Bone marrow (tissue), 2 donors: ENCODE data around the gene HSD17B12.
"Not testable (repeated sequence)": the region's sequence is repeated elsewhere in the genome, so short reads cannot be mapped to it uniquely, and the experiment has no call there.

Experiments used
- DNase-seq, 2 donors: peaks; one replicate each; lab custom pipeline; 2025; lab: John Stamatoyannopoulos, UW

HSD17B12 gene

DNA sequence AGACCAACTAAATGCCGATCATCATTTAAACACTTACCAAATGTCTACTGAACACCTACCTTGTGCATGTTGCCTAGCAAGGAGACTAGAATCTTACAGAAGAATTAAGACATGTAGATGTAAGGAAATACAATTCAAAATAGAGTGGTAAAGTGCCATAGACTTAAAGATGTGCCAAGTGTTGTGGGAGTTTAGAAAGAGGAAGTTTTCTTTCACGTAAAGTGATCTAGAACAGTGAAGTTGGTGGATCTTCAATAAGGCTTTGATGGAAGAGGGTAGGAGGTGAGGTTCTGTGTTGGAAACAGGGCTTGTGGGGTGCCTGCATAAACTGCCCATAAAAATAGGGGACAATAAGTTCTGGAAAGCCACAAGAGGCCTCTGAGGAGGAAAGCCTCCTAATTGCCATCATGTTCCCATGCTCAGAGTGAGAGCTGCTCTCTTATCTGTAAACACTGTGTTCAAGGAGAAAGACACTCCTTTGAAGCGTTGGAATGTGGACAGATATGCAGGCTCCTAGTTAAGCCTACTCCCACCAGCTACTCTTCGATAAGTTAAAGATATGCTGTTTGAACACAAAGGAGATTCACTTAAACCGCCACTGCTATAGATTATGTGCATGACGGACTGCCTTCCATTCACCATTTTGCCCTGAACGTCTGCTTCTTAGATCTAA, 66.7 kb downstream of the HSD17B12 start:
- no peak for DNase-seq

DNA sequence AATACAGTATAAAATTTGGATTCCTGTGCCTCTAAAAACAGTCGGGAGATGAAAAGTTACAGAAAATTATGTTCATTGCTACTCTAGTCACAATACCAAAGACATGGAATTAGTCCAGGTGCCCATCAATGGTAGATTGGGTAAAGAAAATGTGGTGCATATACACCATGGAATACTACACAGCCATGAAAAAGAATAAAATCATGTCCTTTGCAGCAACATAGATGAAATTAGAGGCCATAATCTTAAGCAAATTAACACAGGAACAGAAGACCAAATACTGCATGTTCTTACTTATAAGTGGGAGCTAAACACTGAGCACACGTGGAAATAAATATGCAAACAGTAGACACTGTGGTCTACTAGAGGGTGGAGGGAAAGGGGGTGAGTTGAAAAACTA, 67.6 kb downstream of the HSD17B12 start:
- DNase-seq = no peak

DNA sequence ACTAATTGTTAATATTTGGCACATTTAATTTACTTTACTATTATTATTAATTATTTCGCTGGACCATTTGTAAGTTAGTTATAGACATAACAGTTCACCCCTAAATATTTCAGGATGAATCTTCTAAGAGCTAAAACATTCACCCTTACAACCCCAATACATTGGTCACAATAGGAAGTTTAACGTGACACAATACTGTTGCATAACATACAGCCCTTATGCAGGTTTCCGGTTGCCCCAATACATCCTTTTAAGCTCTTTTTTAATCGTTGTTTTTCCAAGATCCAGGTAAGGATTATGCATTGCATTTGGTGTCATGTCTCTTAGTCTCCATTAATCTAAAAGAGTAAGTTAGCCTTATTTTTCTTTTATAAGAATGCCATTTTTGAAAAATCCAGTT, 71.2 kb downstream of the HSD17B12 start:
- no peak for DNase-seq

DNA sequence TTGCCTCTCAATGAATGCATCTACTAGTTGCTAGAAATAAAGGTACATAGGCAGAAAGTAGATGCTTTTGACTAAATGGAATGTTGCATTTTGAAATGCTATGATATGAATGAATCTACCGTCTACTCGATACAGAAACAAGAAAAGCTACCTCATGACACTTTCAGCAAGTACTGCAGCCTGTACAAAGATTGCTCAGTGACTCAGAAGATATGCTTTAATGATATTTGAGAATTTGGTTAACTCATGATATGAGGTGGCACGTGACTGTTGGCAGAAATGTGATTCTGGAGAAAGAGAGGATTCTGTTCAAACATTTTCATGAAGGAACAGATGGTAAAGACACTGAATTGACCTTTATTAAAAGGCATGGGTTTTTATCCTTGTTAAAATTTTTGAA, 76.0 kb downstream of the HSD17B12 start:
- no peak for DNase-seq

DNA sequence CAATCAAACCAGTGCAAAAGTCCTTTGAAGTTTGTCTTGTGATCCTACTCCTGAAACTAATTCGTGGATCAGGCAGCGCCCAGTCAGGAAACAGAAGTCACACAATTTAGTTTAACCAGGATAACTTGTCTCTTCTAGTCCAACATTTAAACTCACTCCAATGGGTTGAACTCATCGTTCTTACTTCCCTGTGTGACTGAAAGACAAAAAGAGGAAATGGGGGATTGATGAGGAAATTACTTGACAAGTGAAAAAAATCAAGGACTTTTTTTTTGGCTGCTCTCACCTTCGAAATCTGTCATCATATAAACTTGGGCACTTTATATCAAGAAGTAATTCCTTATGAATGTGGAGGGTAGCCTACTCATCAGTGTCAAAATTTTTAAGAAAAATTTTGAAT, 78.4 kb downstream of the HSD17B12 start:
- DNase-seq = no peak

DNA sequence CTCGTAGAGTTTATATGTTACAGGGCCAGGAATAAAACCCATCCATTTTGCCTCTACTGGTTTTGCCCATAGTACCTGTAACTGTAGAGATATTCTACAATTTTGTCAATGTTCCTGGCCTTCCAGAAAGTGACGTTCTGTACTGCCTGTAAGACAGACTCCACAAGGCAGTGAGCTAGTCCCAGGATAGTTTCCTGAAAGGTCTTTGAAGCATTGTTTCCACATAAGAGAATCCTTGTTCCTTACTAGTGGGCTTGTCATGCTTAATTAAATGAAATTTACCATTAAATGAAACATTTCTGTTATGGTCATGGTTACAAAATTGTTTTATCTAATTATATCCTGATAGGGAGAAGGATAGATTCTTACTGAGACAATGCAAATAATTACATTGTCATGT, 80.4 kb downstream of the HSD17B12 start:
- DNase-seq = no peak

DNA sequence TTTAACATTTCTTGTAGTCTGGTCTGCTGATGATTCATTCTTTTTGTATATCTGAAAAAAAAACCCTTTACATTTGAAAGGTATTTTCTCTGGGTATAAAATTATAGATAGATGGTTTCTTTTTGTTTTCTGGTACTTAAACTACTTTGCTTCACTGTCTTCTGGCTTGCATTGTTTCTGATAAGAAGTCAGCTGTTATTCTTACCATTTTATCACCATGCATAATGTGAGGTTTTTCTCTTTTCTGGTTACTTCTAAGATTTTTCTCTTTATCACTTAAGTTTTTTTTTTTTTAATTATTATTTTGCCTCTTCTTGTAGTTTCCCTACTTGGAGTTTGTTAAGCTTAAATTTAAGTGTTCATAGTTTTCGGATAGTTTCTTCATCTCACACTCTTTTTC, 84.7 kb downstream of the HSD17B12 start:
- no peak for DNase-seq

DNA sequence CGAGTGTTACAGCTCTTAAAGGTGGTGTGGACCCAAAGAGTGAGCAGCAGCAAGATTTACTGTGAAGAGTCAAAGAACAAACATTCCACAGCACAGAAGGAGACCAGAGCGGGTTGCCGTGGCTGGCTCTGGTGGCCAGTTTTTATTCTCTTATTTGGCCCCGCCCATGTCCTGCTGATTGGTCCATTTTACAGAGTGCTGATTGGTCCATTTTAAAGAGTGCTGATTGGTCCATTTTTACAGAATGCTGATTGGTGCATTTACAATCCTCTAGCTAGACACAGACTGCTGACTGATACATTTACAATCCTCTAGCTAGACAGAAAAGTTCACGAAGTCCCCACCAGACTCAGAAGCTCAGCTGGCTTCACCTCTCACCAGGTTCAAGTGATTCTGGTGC, 88.1 kb downstream of the HSD17B12 start:
- DNase-seq = not testable (repeated sequence)

DNA sequence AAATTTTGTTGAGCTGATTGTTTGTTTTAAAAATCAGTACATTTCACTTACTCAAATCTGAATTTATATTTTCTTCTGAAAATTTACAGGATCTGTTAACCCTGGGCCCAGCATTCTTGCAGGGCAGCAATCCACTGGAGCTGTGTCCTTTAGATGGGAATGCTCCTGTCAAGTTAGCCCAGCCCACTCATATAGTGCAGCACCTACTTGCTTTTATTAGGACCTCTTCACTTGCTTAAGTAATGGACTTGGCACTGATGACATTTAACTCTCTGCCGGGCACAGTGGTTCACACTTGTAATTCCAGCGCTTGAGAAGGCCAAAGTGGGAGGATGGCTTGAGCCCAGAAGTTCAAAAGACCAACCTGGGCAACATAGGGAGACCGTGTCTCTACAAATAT, 89.6 kb downstream of the HSD17B12 start:
- no peak for DNase-seq

DNA sequence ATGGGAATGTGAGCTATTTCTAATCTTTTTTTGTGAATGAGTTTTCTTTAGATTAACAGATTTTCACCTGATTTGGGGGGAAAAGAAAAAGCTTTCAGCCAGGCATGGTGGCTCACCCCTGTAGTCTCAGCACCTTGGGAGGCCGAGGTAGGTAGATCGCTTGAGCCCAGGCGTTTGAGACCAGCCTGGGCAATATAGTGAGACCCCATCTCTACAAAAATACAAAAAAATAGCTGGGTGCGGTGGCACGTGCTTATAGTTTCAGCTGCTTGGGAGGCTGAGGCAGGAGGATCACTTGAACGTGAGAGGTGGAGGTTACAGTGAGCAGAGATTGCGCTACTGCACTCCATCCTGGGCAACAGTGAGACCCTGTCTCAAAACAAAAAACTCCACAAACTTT, 92.2 kb downstream of the HSD17B12 start:
- no peak for DNase-seq

DNA sequence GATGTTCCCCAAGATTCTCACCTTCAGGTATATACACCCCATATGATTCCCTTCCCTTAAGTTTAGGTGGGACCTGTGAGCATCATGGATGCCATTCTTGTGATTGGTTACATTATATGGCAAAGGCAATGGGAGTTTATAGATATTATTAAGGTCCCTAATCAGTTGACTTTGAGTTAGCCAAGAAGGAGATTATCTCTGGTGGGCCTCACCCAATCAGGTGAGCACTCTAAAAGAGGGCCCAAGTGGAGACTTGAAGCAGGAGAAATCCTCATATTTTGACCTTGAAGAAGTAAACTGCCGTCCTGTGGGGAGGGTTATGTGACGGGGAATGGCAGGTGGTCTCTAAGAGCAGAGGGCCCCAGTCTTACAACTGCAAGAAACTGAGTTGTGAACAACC, 94.2 kb downstream of the HSD17B12 start:
- DNase-seq = no peak

DNA sequence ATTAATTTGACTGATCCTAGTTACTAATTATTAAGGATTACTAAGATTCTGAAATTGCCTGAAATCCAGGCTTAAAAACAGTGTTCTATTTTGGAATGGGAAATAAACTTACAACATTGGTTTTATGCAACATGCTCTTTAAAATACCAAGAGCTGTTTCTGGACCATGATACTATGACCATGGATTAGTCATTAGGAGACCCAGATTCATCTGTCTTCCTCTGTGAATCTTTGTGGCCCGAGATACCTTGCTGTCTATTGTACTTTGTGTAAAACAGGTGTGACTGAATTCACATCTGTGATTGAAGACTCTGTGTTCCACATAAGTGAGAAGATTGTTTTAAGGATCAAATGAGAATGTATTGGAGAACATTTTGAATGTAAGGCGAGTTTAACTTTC, 98.8 kb downstream of the HSD17B12 start:
- DNase-seq = no peak

DNA sequence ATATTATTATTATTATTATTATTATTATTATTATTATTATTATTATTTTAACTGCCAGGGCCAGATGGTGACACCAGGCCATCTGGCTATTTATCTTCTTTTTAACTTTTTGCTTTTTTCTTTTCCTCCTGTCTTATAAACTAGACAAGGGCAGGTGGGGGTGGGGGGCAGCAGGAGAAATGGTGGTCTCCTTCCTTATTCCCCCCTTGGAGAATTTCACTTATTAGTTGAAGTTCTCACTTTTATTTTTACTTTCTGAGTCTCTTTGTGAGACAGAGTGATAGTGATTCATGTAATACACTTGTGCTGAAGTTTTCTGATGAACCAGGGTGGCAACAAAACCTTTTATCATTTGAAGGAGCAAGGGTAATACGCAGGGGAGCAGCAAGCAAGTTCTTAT, 103.8 kb downstream of the HSD17B12 start:
- DNase-seq = no peak

DNA sequence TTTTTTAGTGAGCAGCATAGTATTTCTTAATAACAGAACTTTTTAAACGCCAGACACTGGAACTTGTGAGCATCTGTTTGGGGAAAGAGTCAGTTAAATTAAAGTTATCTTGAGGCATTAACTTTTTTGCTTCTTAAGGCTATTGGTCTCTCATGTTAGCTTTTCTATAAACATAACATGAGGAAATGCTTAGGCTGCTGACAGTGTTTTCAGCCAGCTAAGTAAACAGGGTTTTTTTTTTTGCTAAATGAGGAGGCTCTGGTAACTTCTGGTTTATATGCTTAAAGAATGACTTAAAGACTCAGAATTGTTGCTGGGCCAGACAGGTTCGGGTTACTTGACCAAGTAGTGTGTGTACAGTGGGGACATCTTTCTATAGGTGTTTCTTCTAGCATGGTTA, 104.3 kb downstream of the HSD17B12 start:
- DNase-seq = no peak

DNA sequence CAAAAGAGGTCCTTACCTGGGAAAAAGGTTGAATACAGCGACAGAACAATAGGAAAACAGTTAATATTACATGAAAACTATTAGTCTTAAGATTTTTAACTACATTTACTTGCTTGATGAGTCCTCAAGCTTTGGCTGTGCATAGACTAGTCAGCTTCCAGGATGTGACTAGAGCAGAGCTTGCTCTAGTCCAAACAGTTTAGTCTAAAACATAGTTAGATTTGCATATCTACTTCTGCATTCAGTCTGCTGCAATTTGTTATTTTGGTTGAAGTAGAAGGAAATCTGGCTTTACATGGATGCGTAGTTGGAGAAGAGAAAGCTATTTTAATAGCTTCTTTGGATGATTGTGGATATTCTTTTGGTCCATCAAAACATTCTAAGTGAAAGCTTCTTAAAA, 104.8 kb downstream of the HSD17B12 start:
- no peak for DNase-seq

DNA sequence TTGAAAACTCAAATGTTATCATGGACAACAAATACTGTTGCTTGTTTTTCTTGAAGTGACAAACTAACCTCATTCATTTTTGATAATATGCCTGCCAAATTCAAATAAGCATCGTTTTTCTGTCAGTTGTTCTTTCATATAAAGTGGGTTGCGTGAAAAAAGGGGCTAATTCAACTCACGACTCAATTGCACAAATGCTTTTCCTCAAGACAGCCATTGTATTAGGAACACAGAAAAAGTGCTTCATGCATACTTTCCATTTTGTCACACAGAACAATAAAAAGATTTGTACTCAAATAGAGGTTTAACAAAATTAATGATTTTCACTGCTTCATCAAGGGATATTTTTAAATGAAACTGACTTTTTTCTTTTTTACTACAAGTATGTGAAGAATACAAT, 105.5 kb downstream of the HSD17B12 start:
- no peak for DNase-seq

DNA sequence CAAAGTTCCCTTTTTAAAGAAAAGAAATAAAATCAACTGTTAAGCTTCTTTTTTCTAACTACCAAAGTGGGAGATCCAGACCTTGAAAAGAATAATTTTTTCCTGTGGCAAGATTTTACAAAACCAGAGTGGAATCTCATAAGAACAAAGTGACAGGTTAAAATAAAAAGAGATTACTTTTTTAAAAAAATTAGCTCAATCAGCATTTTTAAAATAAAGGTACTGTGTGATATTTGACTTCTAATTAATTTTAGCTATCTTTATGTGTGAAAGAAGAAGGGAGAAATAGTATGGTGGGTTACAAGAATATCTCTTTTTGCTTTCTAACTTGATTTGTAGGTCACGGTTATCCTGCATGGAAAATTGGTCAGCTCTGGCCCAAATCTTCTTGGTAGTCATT, 107.3 kb downstream of the HSD17B12 start:
- no peak for DNase-seq

DNA sequence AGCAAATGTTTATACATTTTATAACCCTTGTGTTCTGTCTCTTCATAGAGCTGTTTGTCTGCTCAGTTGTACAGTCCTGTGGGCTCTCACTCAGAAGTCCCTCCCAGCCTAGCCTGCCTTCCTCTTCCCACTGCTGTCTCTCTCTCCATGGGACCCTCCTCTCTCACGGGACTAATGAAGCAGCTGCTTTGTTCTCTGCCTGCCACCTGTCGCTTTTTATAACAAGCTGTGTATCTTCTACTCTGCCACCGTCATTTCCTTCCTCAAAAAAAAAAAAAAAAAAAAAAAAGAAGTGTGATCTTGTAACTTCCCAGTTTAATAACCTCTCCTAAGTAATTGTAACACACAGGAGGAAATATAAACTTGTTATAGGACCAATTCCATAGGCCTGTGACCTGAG, 107.9 kb downstream of the HSD17B12 start:
- DNase-seq = peak in 1 of 2 donors; percentile 75

DNA sequence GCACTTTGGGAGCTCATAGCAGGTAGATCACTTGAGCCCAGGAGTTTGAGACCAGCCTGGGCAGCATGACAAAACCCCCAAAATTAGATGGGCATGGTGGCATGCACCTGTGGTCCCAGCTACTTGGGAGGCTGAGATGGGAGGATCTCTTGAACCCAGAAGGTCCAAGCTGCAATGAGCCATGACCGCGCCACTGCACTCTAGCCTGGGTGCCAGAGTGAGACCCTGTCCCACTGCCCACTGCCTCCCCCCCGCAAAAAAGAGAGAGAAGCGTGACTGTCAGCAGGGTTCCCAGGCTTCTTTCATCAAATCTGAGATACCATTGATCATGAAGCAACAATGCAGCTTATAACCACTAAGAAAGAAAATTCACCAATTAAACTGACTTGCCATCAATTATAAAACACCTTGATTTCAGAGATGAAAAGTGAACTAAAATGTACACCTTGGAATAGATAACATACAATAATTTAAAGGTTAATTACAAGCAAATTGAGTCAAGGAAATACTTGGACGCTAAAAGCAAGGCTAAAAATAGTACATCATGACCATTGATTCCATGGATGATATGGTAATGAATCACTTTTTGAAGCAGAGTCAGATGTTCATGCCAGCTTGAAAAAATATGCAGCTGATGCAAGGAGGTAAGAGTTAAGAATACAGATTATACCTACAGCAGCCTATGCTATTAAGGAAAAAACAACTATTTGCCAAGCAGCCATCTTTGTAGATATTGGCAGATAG, 109.3 kb downstream of the HSD17B12 start:
- no peak for DNase-seq

DNA sequence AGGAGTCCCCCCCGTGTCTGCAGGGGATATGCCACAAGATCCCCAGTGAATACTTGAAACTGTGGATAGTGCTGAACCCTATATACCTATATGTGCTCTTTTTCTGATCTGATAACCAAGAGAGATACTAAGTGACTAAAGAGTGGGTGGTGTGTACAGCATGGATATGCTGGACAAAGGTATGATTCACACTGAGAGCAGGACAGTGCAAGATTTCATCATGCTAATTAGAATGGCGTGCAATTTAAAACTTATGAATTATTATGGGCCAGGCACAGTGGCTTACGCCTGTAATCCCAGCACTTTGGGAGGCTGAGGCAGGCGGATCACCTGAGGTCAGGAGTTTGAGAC, 109.9 kb downstream of the HSD17B12 start:
- no peak for DNase-seq

DNA sequence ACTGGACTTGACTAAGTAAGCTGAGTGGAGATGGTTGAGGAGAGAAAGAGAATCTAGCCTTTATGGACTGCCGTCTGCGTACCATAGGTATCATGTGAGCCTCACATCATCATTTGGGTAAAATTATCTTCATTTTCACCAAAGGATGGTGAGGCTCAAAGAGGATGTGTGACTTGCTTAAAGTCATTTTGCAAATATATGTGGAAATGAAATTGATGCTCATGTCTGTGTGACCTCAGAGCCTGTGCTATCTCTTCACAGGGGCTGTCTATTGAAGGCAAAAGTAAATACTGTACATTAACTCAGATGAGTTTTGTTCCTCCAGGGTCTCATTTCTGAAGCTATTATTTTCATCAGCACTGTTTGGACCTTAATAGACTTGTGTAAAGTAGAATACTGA, 116.8 kb downstream of the HSD17B12 start:
- no peak for DNase-seq

DNA sequence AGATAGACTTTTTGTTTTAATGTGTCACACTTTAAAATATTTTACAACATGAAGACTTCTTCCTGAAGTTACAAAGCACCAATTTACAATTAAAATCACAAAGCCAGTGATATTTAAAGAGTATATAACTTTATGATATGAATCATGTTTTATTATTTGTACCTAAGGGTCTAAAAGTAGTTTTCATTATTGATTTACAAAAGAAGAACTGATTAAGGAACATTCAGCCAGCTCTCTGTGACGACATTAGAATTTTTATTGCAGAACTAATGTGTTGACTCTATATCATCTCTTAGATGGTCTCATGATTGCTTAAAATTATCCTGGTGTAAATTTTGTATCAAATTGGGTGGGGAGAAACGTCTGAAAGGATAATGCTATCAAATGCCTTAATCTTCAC, 117.3 kb downstream of the HSD17B12 start:
- no peak for DNase-seq

DNA sequence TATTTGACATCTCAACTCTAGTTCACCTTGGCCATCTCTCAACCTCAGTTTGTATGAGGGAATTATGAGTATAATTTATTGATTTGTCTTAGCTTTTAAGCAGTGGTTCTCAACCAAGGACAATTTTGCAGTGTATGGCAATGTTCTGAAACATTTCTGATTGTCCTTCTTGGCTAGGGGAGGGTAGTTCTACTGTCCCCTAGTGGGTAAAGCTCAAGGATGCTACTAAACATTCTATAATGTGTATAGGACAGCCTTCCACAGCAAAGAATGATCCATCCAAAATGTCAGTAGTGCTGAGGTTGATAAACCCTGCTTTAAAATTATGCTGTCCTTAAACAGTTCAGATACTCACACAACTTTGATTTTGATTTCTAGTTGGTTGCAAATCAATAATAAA, 122.0 kb downstream of the HSD17B12 start:
- no peak for DNase-seq

DNA sequence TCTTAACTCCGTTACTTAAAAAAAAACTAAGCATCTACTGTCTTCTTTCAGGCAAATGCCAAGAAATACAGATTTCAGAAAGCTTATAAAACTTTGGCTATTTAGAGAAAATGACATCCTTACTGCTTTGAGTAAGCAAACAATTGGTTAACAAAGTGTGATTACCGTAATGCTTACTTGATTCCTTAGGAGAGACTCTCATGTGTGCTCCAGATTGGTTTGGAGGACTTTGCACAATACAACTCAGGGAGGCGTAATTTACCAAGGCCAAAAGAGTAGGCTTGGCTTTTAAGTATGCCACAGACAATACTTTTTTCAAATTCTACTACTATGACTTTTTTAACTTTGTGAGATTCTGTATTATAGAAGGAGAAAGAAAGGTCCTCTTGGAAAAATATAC, 123.2 kb downstream of the HSD17B12 start:
- DNase-seq = no peak
